ENCODE data around the gene MED27.

The MED27 gene

DNA sequence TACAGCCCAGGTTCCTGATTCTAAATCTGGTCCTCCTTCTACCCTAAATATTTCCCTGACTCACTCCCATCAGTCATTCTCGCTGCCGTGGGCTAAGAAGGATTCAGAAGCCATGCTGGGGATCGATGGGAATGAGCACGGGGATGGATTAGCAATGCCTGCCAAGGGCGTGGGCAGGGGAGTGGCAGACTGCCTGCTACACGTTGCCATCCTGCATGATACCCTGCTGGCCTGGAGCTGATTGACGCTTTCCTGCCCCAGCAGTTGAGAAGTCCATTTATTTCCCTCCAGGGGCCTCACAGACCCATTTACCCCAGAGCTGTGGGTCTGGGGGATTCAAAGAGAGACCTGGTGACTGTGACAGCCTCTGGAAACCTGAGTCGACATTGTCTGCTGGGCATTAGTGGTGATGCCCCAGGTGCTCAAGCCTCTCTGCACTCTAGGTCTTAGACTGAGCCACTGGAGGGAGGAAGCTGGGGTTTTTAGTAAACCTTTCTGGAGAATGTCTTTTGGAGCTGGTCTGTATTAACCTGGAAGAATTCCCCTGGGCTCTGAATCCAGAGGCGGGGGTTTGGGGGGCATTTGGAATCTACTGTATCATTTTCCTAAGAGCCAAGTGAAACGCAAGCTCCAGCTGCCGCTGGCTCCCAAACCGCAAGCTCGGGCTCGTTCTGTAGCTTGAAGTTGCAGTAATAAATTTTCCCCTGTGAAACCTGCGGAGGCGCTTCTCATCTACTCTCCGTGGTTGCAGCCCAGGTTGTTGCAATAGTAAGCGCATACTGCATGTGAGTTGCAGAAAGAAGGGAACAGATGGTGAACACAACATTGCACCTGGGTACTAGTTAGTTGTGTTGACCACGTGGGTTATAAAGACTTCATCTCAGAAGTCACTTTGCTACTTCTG lies 263.4 kb downstream of the MED27 start:
- no peaks in the 10 kb centered on the region for H3K9me3 Mint-ChIP-seq
- H3K27ac Mint-ChIP-seq: no peak overlapping the region
- H3K36me3 Mint-ChIP-seq (ENCODE audit: low read depth): no peaks in the 10 kb centered on the region
- no peak overlapping the region for H3K4me3 Mint-ChIP-seq
- H3K4me1 Mint-ChIP-seq (ENCODE audit: low read depth): no peaks in the 10 kb centered on the region
- peaks cover 22% of the 10 kb centered on the region for H3K27me3 Mint-ChIP-seq

DNA sequence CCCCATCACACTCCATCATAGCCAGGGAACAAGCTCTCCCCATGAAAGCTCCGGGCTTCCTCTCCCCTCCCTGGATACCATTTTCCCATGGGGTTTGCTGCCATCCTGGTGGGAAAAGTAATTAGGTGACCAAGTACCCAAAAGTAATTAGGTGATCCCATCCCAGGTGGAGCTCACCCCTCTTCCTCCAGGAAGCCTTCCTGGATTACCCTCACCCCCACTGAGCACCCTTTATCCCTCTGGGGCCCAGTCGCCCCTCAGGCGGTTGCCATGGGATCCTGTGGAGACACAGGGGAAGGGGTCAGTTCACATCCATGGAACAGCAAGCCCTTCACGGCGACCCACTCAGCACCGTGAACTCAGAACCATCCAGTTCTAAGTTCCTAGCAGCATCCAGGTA lies 265.0 kb downstream of the MED27 start:
- Mint-ChIP-seq H3K9me3 (no peaks in the 10 kb centered on the region), H3K36me3 (ENCODE audit: low read depth) (no peaks in the 10 kb centered on the region)

DNA sequence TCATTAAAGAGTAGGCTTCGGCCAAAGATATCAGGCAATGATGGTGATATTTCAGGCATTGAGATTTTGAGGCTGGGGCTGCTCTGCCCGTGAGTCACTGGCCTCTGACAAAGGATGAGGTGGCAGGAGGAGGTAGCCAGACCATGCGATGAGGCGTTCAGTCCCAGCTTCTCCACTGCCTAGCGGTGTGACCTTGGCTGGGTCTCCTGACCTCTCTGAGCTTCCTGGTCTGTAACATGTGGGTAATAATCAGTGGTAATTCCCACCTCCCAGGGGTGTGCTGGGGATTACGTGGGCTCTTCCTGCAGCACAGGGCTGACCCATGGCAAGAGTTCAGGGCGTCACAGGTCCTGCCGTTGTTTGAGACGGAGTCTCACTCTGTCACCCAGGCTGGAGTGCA lies 266.6 kb downstream of the MED27 start:
- Mint-ChIP-seq H3K9me3 (no peaks in the 10 kb centered on the region), H3K27me3 (peaks cover 28% of the 10 kb centered on the region), H3K36me3 (ENCODE audit: low read depth) (no peaks in the 10 kb centered on the region), H3K4me1 (ENCODE audit: low read depth) (no peaks in the 10 kb centered on the region), H3K4me3 (no peak overlapping the region), H3K27ac (no peak overlapping the region)

More for the DNA sequence above, 265.0 kb downstream of the MED27 start:
- Mint-ChIP-seq H3K4me3 (no peak overlapping the region), H3K4me1 (ENCODE audit: low read depth) (no peaks in the 10 kb centered on the region), H3K27me3 (peaks cover 19% of the 10 kb centered on the region), H3K27ac (no peak overlapping the region)

DNA sequence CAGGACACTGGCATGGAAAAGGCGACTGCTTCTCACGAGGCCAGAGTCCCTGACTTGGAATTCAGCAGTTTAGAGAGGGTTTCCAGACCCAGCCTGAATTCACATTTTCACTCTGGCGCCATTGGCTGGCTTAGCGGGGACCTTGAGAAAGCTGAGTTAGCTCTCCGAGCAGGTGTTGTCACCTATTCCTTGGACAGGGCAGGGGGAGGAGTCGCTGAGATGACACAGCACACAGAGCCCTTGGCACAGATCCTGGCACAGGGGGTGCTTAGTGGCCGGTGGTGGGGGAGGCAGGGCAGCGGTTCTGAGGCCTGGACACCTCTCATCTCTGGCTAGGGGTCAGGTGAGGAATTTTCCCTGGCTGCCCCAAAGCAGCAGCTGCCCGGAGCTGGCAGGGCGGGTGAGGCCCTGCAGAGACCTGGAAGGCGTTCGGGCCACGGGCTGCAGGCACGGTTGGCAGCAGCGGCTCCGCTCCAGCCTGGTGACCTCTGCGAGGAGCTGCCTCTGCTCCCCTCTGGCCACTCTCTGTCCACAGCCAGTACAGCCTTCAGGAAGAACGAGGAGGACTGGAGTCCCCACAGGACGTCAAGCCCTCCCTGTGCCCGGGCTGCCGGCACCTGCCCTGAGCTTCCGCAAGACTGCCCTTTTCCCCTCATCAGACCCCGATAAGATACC lies 267.4 kb downstream of the MED27 start:
- H3K27me3 Mint-ChIP-seq: peaks cover 29% of the 10 kb centered on the region
- H3K27ac Mint-ChIP-seq: no peak overlapping the region
- no peak overlapping the region for H3K4me3 Mint-ChIP-seq
- no peaks in the 10 kb centered on the region for H3K36me3 Mint-ChIP-seq (ENCODE audit: low read depth)
- H3K9me3 Mint-ChIP-seq: no peaks in the 10 kb centered on the region
- H3K4me1 Mint-ChIP-seq (ENCODE audit: low read depth): no peaks in the 10 kb centered on the region

DNA sequence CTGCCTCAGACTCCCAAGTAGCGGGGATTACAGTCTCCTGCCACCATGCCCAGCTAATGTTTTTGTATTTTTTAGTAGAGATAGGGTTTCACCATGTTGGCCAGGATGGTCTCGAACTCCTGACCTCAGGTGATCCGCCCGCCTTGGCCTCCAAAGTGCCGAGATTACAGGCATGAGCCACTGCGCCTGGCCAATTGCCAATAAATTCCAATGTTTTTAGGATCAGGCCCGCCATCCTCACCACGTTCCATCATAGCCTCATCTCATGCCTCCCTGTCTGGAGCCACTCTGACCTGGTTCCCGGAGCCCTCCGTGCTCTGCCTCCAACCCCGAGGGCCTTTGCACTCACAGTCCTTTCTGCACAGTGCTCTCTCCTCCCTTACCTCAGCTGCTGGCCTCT lies 268.3 kb downstream of the MED27 start:
- no peaks in the 10 kb centered on the region for H3K4me1 Mint-ChIP-seq (ENCODE audit: low read depth)
- no peak overlapping the region for H3K27ac Mint-ChIP-seq
- H3K27me3 Mint-ChIP-seq: peaks cover 33% of the 10 kb centered on the region
- H3K36me3 Mint-ChIP-seq (ENCODE audit: low read depth): no peaks in the 10 kb centered on the region
- no peak overlapping the region for H3K4me3 Mint-ChIP-seq
- no peaks in the 10 kb centered on the region for H3K9me3 Mint-ChIP-seq

DNA sequence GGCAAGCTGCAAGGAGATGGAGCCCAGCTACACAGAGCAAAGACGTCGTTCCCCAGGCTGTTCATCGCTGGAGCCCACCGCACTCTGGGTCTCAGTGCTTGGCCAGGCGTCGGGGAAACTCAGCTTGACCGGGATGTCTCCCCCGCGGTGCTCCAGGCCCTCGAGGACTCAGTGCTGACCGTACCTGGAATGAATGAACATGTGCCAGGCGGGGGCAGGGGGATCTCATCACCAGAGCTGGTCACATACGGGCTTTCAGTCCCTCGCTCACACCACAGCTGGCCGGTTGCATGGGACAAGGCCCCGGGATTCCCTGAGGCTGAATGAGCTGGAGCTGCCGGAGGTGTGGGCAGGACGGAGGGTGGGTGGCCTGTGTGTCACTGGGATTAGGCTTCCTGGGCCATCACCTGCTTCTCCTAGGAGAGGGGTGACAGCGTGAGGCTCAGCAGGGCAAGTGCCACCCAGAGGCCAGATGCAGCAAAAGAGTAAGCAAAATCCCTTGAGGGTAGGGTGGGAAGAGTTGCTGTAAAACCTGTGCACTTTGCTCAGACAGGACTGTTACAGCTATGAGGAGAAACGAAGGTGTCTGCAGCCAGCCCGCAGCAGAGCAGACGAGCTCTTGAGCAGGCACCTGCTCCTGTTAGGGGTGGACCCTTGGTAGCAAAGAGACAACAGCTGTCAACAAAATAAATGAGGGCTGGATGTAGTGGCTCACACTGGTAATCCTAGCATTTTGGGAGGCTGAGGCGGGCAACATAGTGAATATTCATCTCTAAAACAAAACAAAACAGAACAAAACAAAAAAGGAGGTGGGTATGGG lies 269.1 kb downstream of the MED27 start:
- Mint-ChIP-seq H3K36me3 (ENCODE audit: low read depth) (no peaks in the 10 kb centered on the region), H3K4me3 (no peak overlapping the region), H3K27ac (no peak overlapping the region), H3K4me1 (ENCODE audit: low read depth) (no peaks in the 10 kb centered on the region), H3K9me3 (no peaks in the 10 kb centered on the region), H3K27me3 (peaks cover 41% of the 10 kb centered on the region)
